Erythroblast (primary cell): Measurements from ENCODE around the gene RAB38.

Source experiments
- DNase-seq, 2 experiments: peaks; one replicate each; lab custom pipeline; 2025; lab: John Stamatoyannopoulos, UW
- GATA1 ChIP-seq: IDR thresholded peaks from 2 replicates; pipeline ENCODE4 v1.6.1; 2011; ENCODE audit warnings: low read depth, mild to moderate bottlenecking, control low read depth, low read length, moderate library complexity
- POLR2A ChIP-seq: IDR thresholded peaks from 2 replicates; pipeline ENCODE4 v1.6.1; 2011; ENCODE audit warnings: mild to moderate bottlenecking, low read length

Gene RAB38

DNA sequence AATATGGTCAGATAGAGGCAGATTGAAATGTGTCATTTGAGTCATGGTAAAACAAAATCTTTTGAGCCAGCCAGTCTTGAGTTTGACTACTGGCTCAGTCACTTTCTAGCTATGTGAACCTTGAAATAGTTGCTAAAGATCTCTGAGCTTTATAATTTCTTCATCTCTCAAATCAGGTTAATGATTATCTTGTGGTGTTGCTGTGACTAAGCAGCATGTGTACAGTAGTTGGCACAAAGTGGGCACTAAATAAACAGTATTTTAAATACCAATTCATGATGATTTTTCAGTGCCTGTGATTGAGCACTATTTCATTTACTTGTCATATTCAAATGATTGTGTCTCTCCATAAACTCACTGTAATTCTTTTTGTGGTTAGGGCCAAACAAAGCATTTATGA lies 70.8 kb downstream of the RAB38 start:
- no peak for DNase-seq
- TF ChIP-seq POLR2A: no peak
- no peak for TF ChIP-seq GATA1

DNA sequence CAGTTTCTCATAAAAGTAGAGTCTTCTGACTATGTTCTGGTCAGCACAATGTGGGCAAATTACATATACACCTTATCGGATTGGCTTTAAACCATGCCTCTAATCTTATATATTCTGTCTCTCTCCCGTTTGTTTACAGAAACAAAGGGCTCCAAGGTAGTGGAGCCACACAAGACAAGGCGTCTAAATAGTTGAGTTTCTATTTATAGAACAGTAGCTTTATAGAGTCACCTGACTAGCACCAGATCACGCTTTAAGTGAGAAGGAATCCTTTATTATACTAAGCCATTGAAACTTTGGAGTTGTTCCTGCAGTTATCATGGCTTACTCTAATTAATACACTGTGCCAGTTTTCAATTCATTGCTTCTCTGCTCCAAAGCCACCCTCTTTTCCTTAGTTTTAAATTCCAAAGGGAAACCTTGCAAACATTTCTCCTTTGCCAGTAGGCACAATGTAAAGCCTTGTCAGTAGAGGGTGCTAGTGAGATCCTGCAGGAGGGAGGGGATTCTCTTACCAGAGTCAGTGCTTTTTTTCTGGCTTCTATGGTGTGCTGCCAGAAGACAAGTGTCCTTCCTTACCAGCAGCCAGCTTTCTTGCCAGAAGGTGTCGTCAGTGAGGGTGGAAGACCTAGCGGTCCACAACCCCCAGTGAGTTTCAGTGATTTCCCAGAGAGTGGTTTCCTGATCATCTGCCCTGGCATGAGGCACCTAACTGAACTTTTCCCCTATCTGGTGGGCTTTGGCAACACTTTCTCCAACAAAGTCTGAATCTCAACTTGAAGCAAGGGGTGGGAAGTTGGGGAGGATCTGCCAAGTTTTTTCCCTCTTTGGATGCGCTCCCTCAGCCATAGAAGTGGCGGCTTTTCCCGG lies 71.7 kb downstream of the RAB38 start:
- peak; percentile 67 to 82 for DNase-seq
- no peak for TF ChIP-seq POLR2A

DNA sequence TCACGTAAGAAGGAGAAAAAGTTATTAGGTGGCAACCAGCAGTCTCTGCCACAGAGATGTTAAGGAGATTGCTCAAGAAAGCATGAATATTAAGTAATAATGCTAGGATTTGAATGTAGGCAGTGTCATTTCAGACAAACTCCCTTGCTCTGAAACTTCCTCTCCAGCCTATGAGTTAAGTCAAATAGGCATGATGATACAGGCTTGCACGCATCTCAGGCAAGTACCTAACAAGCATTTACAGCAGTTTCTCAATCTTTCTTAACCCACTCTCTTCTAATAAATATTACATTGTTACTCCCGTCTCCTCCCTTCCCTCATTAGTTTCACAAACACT lies 72.7 kb downstream of the RAB38 start:
- TF ChIP-seq POLR2A (no peak), GATA1 (no peak)
- no peak for DNase-seq

DNA sequence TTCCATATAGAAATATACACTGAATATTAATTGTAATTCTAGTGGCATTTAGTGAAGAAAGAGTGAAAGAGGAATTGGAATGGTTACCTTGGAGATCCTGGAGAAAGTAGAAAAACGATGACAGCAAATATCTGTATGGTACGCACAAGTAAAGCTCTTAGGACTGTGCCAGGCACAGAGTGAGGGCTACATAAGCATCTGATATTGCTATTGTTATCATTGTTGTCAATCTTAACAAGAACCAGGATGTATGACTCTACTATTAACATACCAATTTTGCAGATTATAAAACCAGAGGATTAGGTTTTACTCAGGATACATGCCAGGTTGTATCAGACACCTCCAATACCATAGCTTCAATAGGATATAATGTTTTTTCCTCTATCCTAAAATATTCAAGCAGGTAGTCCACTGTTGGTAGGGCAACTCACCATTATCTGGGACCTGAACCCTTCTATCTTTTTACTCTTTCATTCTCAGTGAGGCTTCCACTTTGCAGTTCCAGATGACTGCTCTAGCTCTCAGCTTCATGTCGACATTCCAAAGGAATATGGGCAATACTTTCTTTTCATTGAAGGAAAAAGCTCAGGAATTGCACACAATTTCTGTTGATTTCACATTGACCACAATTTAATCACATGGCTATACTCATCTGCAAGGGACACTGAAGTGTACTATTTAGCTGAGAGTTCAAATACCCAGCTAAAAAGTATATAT lies 73.2 kb downstream of the RAB38 start:
- TF ChIP-seq GATA1: no peak
- no peak for TF ChIP-seq POLR2A
- DNase-seq: no peak

DNA sequence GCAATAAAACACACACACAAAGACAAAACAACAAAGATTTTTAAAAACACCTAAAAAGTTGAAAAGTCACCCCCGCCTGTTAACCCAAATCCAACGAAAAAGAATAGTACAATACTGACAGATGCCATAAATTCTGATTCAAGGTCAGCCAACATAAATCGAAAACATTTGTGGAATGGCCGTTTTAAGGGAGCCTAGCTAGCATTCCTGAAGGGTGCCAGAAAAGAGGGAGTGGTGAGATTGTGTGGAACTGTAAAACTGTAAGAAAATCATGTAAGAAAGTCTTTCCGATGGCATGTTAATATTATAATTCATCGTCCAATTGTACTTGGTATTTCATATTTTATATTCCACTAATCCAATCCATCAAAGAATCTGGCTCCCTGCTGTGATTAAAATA lies 75.1 kb downstream of the RAB38 start:
- TF ChIP-seq POLR2A (no peak), GATA1 (no peak)
- DNase-seq: no peak

DNA sequence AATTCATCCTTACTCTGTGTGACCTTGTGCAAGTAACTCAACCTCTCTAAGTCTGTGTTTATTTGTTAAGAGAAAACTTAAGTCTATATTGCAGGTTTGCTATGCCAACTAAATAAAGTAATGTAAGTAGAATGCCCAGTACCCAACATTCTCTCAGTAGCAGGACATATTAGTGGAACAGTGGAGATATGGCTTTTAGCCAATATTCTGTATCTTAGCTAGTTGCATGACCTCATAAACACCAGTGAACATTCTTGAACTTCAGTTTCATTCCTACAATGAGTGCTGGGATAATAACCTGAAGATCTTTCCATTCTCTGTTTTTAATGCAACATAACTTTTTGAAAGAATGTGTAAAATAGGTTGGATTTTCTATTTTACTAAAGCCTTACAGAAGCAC lies 77.0 kb downstream of the RAB38 start:
- no peak for DNase-seq
- TF ChIP-seq GATA1 (no peak), POLR2A (no peak)

DNA sequence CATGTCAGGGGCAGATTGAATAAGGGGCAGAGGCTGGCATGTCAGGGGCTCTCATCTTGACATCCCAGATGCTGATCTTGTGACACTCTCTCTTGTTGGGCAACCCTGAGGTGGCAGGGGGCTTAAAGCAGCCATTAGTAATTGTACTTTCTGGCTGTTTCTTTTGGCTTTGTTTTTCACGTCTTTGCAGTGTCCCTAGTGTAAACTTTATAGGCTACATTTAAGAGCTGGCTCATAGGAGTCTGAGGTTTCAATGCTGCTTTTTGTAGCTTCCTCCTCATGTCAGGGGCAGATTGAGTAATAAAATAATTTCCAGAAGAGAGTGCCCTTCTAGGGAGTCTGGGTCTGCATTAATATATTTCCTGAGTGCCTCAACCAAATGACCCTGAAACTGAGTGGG lies 86.1 kb downstream of the RAB38 start:
- TF ChIP-seq GATA1: no peak
- TF ChIP-seq POLR2A: no peak
- DNase-seq: no peak

DNA sequence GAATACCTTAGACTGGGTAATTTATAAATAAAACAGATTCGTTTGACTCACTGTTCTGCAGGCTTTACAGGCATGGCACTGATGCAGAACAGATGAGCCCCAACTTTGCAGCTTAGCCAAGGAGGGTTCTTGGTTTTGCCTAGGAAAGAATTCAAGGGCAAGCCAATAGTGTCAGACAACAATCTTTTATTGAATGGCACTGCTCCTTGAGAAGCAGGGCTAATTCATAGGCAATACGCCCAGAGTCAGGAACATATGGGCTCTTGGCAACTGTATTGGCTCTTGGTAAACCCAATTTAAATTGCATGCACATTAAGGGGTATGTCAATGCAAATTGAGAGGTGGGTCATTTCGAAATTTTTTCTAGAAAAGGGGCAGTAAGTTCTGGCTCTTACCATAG lies 87.9 kb downstream of the RAB38 start:
- TF ChIP-seq GATA1 (no peak), POLR2A (no peak)
- DNase-seq: no peak

DNA sequence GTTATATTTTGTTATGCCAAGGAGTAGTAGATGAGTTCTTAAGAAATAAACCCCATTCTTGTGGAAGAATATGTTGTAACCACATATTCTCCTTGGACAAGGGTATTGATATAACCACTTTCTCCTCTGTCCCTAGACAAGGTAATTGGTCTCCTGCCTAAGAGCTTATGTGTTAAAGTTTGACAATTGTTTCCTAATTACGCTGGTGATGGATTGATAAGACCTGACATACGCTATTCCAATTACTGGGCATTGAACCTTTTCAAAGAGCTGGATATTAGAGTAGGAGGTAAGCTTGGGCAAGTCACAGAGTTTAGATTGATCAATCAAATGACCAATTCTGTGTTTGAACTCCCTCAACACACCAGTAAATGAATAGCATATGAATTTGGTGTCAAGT lies 88.9 kb downstream of the RAB38 start:
- no peak for TF ChIP-seq GATA1
- TF ChIP-seq POLR2A: no peak
- DNase-seq: no peak

DNA sequence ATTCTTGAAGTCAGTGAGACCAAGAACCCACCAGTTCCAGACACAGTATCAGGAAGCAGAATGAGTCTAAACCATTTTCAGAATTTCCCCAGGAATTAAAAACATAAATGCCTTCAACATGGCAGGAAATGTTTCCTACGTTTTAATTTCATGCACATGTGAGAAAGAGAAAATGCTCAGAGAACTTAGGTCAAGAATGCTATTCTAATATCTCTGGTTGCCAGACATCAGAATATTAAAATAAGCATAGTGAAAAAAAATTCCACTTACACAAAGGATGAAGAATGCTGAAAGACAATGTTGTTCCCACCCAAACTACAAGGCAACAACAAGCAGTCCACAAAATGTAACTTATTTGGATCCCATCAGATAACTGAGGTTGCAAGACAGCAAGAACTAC lies 104.8 kb downstream of the RAB38 start:
- DNase-seq: no peak
- TF ChIP-seq GATA1 (no peak), POLR2A (no peak)

DNA sequence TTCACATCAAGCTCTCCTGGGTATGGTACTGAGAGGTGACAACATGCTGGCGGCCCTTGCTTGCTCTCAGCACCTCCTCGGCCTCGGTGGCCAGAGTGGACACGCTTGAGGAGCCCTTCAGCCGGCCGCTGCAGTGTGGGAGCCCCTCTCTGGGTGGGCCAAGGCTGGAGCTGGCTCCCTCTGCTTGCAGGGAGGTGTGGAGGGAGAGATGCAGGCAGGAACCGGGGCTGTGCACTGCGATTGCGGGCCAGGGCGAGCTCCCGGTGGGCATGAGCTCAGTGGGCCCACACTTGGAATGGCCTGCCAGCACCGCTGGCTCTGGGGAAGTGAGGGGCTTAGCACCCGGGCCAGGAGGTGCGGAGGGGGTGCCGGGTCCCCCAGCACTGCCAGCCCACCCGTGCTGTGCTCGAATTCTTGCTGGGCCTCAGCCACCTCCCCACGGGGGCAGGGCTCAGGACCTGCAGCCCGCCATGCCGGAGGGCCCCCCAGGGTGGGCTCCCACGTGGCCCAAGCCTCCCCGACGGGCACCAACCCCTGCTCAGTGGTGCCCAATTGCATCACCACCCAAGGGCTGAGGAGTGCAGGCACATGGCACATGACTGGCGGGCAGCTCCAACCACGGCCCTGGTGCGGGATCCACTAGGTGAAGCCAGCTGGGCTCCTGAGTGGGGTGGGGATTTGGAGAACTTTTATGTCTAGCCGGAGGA lies 106.2 kb downstream of the RAB38 start:
- no peak for DNase-seq
- no peak for TF ChIP-seq POLR2A

DNA sequence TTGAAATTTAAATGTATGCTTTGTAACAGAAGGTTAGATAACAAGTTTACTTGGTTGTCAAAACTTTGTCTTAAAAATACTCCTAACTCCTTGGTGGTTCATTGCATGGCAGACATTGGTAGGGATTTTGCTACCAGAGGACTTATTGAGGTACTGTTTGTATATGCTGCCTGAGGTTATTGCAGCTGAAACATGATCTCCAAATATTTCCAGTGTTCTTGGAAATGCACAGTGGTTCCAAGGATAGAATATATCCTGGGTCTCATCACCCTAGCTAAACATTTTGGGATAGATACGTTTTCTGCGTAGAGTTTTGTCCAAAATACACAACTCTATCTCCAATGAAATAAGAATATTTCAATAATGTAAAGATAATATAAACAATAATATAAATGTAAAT lies 109.2 kb downstream of the RAB38 start:
- DNase-seq: no peak
- TF ChIP-seq GATA1 (no peak), POLR2A (no peak)

DNA sequence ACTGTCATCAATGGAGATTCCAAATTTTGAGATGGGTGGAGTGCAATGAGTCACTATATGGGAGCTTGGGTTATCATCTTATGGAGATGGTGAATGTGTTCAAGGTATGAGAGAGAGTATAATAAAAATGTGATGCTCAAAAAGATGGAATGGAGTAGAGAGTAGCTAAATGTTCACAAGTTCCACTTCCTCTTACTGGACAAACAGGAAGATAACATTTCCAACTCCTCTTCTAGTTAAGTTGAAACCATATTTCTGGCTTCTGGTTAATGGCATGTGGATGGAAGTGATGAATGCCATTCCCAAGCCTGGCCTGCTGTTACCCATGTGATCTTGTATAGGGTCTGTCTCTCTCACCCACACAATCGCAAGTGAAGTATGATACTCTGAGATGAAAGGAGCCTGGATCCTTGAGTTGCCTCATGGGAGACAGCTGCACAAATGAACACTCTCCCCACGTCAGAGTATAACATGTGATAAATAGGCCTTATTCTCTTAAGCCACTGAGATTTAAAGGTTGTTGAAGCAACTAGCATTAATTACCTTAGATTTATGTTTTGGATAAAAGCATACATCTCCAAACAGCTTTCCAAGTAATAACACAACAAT lies 111.0 kb downstream of the RAB38 start:
- TF ChIP-seq POLR2A: no peak
- no peak for TF ChIP-seq GATA1
- DNase-seq: no peak
